HG02973 (cell line): ENCODE data around the gene HERC4.
"Not testable (repeated sequence)": the region's sequence is repeated elsewhere in the genome, so short reads cannot be mapped to it uniquely, and the experiment has no call there.

Source experiments
- ATAC-seq: cut with Tn5 transposase; IDR thresholded peaks from one replicate; pipeline ENCODE4 v1.9.1; 2021; ENCODE audit warnings: moderate library complexity; ENCODE audit not compliant: unreplicated experiment

HERC4 gene

GRCh38 chr10:68047554-68048327 is 27.3 kb downstream of the HERC4 start:
- no peak for ATAC-seq

- no peak for ATAC-seq
These were observed 28.0 kb downstream of the HERC4 start for GRCh38 chr10:68047122-68047521.

- ATAC-seq = no peak
These were observed 28.4 kb downstream of the HERC4 start for GRCh38 chr10:68046642-68047041.

DNA sequence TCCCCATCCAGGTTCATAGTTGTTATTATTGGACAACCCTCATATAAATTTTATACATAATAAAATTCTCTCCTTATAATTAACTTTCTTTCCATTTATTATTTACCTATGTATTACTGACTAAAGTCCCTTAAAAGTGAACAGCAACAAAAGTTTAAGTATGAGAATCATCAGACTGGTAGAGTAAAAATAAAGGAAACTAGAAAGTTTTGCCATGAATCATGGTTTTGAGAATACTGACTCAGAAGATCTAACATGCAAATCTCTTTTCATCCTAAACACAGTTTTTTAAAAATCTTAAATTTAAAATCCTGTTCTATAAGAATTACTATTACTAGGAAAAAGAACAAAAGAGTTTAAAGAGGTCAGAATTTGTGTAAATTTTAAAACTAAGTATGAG is 32.1 kb downstream of the HERC4 start:
- ATAC-seq = no peak

DNA sequence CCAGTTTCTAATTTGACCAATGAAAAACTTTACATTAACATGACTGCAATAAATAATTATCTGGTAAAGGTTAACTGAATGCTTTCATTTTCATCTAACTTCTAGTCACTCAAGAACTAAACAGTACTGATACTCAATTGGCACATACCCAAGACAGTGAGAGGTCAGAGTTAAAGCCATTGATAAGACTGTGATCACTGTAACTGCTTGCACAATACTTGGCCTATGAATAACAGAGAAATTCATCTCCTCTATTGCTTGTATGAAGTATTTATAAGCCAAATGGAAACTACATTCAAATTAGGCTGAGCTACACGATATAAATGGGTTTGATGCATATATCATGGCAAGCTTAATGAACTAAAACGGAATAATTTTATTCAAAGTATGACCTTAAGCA is 43.0 kb downstream of the HERC4 start:
- ATAC-seq = no peak

DNA sequence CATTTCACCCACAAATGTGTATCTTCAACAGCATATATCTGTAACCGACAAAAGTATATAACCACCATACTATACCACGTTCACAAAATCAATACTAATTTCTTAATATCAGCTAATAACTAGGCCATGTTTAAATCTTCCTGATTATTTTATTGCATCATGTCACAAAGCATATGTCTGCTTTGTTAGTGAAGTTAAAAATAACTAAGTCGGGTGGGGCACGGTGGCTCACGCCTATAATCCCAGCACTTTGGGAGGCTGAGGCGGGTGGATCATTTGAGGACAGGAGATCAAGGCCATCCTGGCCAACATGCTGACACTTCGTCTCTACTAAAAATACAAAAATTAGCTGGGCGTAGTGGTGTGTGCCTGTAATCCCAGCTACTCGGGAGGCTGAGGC is 47.7 kb downstream of the HERC4 start:
- no peak for ATAC-seq

DNA sequence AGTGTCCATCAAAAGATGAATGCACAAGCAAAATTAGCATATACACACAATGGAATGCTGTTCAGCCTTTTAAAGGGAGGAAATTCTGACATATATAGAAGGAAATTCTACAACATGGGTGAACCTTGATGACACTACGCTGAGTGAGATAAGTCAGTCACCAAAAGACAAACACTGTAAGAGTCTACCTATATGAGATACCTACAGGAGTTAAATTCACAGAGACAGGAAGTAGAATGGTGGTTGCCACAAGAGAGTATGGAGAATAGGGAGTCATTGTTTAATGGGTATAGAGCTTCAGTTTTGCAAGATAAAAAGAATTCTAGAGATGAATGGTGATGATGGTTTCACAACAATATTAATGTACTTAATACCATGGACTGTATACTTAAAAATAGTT is 51.8 kb downstream of the HERC4 start:
- ATAC-seq = no peak

DNA sequence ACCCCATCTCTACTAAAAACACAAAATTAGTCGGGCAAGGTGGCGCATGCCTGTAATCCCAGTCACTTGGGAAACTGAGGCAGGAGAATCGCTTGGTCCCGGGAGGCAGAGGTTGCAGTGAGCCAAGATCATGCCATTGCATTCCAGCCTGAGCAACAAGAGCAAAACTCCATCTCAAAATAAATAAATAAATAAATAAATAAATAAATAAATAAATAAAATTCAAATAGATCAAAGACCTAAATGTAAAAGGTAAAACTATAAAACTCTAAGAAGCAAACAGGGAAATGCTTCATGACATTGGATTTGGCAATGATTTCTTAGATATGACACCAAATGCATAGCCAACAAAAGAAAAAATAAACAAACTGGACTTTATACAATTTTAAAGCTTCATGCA is 52.8 kb downstream of the HERC4 start:
- ATAC-seq = not testable (repeated sequence)

GRCh38 chr10:68016519-68016918 is 58.6 kb downstream of the HERC4 start:
- ATAC-seq = not testable (repeated sequence)

DNA sequence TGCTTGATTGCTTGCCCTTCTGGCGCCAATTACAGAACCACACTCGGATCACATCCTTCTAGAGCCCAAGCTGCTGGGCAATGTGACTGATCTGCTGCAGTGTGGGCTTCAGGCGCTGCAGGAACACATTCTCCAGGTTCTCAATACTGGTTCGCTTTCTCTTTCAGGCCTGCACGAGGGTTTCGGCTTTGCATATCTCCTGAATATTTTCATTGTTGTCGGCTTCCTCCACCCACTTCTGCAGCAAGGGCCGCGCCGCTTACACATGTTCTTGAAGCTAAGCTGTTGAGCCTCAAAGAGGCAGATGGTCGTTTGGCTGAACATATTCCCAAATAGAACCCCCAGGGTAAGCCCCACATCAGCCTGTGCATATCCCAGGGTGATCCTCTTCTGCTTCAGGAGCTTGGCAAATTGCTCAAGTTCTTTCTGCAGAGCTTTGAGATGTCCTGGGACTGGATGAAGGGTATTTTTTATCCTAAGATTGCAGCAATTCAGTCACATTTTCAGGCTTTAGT is 64.6 kb downstream of the HERC4 start:
- no peak for ATAC-seq

DNA sequence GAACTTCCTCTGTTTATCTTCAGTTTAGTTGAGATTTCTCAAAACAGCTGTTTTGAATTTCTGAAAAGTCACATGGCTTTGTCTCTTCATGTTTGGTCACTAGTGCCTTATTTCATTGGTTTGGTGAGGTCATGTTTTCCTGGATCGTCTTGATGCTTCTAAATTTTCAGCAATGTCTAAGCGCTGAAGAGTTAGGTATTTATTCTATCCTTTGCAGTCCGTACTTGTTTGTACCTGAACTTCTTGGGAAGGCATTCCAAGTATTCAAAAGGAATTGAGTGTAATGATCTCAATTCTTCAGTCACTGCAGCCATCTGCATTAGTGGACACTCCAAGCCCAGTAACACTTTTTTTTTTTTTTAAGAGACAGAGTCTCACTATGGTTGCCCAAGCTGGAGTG is 67.7 kb downstream of the HERC4 start:
- ATAC-seq = no peak

DNA sequence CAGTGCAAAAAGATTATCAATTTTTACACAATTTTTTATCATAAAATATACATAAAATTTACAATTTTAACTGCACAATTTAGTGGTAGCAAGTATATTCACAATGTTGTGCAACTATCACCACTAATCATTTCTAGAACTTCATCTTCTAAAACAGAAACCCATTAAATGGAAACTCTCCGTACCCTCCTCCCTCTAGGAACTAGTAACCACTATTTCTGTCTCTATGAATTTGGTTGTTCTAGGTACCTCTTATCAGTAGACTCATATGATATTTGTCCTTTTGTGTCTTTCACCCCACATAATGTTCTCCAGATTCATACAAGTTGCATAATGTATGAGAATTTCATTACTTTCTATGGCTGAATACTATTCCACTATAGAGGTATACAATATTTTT is 73.5 kb downstream of the HERC4 start:
- ATAC-seq = no peak

DNA sequence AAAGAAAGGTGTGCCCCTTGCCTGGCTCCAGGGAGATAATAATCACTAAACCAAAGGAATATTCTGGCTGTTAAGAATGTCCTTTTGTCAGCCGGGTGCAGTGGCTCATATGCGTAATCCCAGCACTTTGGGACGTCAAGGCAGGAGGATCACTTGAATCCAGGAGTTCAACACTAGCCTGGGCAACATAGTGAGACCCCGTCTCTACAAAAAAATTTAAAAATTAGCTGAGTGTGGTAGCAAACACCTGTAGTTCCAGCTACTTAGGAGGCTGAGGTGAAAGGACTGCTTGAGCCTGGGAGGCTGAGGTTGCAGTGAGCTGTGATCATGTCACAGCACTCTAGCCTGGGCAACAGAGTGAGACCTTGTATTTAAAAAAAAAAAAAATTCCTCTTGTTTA is 74.1 kb downstream of the HERC4 start:
- ATAC-seq = no peak

GRCh38 chr10:67990093-67990492 is 85.0 kb downstream of the HERC4 start:
- ATAC-seq = no peak

DNA sequence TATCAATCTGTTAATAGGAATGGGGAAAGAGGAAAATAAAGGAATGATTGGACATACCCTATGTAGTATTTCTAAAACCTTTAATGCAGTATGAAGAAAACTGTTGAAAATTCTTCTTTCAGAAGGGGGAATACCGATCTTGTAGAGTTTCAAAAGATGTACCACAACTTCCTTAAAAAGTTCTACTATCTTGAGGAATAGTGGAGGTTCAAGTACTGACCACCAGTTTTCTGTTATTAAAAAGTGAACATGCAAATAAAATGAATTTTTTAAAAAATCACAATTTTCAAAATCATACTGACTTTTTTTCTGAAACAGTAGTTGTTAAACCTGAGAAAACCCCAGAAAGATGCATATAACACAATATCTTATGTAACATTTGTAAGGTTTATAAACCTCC is 86.5 kb downstream of the HERC4 start:
- ATAC-seq = no peak

GRCh38 chr10:67982603-67983002 is 92.5 kb downstream of the HERC4 start:
- ATAC-seq = not testable (repeated sequence)

- ATAC-seq = no peak
These were observed 96.3 kb downstream of the HERC4 start for GRCh38 chr10:67978749-67979148.

DNA sequence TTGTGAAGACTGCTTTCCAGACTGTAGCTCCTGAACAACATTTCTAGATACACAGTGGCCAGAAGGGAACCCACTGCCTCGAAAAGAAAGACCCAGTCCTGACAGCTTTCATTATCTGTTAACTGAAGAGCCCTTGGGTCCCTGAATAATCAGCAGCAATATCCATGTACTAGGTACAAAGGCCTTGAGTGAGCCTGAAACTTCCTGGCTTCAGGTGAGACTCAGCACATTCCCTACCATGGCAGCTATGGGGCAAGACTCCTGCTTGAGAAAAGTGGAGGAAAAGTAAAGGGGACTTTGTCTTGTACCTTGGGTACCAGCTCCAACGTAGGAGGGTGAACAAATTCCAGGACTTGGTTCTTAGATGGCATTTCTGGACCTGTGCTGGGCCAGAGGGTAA is 97.8 kb downstream of the HERC4 start:
- ATAC-seq = no peak

DNA sequence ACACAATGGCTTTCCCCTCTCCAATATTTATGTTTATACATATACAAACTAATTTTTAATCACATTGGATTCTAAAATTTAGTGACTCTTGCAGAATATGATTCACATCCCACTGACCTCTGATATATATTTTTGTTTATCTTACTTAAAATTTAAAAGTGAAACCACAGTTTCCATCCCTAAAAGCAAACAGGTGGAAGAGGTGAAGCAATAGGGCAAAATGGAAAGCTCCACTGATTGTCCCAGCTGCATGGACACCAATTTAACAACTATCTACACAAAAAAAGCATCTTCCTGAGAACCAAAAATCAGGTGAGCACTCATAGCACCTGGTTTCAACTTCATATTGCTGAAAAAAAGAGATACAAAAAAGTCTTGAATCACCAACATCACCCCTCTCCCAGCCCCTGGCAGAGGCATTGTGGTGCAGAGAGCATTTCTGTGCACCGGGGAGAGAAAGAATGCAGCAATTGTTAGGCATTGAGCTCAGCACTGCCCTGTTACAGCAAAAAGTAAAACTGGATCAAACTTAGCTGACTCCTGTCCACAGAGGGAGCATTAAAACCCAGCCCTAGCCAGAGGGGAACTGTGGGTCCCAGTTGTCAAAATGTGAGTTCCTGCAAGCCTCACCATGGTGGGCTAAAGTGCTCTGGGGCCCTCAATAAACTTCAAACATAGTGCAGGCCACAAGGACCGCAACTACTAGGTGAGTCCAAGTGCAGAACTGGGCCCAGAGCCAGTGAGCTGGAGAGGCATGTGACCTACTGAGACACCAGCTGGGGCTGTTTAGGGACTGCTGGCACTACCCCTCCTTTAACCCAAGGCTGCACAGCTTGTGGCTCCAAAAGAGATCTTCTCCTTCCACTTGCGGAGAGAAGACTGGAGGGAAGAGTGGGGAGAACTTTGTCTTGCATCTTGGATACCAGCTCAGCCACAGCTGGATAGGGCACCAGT is 98.5 kb downstream of the HERC4 start:
- no peak for ATAC-seq

GRCh38 chr10:67975871-67976270 is 99.2 kb downstream of the HERC4 start:
- no peak for ATAC-seq

- ATAC-seq = no peak
These were observed 103.8 kb downstream of the HERC4 start for GRCh38 chr10:67971311-67971710.

DNA sequence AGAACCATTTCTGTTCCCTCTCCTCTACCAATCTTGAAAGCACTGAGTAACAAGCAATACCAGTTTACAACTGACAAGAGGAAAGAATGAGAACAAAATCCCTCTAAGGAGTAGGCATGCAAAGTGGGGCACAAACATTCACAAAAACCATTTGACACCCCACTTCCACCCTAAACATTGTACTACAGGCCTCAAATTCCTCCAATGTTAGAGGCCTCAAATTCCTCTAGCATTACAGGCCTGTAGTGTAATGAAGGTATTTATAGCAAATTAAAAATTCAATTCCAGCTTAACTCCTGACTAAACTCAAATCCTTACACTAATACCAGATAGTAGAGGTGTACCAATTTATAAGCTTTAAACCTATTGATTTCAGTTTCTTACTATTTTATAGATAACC is 105.2 kb downstream of the HERC4 start:
- ATAC-seq = no peak
